Tibial artery (tissue), 4 donors: ENCODE data around the gene SOX5.

Experiments used
- DNase-seq, 2 donors: peaks; one replicate each; pipeline ENCODE4 v3.0.0-alpha.2; 2019
- H3K27ac ChIP-seq, 2 donors: fragments of 200-600 bp; sonication (generic) in 1 of 2; 1 replicate in 1 of 2; 2 replicates in 1 of 2; pipeline ENCODE4 v1.5.1; 2018 to 2019; ENCODE audit warnings: mild to moderate bottlenecking in 1 of 2
- H3K27me3 ChIP-seq, 2 donors: fragments of 200-600 bp; sonication (generic) in 1 of 2; one replicate each; pipeline versions ENCODE4 v1.5.1 to v1.6.0; 2016 to 2019
- H3K36me3 ChIP-seq, 3 donors: fragments of 200-600 bp; sonication (generic) in 2 of 3; one replicate each; pipeline ENCODE4 v1.5.1; 2016 to 2019; ENCODE audit warnings: mild to moderate bottlenecking in 2 of 3
- H3K4me1 ChIP-seq, 4 donors: fragments of 200-600 bp; sonication (generic) in 2 of 4; 1 replicate in 3 of 4; 2 replicates in 1 of 4; pipeline ENCODE4 v1.5.1; 2016 to 2019
- H3K4me3 ChIP-seq, 2 donors: fragments of 200-600 bp; sonication (generic) in 1 of 2; 1 replicate in 1 of 2; 2 replicates in 1 of 2; pipeline ENCODE4 v1.5.1; 2018 to 2019; ENCODE audit warnings: mild to moderate bottlenecking in 2 of 2
- H3K9me3 ChIP-seq, 3 donors: fragments of 200-600 bp; sonication (generic) in 1 of 3; one replicate each; pipeline ENCODE4 v1.5.1; 2016 to 2019
- CTCF ChIP-seq, 2 experiments: fragments of 200-600 bp in 1 of 2; fragments of 450-650 bp in 1 of 2; IDR thresholded peaks; one replicate each; pipeline ENCODE4 v1.5.1; 2017 to 2019; ENCODE audit warnings: antibody characterized with exemption in 2 of 2, mild to moderate bottlenecking in 1 of 2, moderate library complexity in 1 of 2
- intact Hi-C: fragments of 100-400 bp; cut with DNase I; formaldehyde crosslinking; loops from one replicate; pipeline ENCODE4 v1.15.0; 2023; ENCODE audit warnings: low total_unique reads

The SOX5 gene

GRCh38 chr12:23552417-23552816 lies 397.1 kb downstream of the SOX5 start:
- peaks cover 0 to 4% (median 0%) of the 10 kb centered on the region in 4 donors for H3K4me1 ChIP-seq
- TF ChIP-seq CTCF (IDR thresholded peaks at IDR 0.05), result no peak
- no peak overlapping the region for H3K4me3 ChIP-seq
- H3K36me3 ChIP-seq, result no peaks in the 10 kb centered on the region
- H3K27me3 ChIP-seq, result no peaks in the 10 kb centered on the region
- H3K27ac ChIP-seq, result no peak overlapping the region
- DNase-seq, result no peak
- intact Hi-C loops, result no loop called here
- no peaks in the 10 kb centered on the region for H3K9me3 ChIP-seq

GRCh38 chr12:23550753-23551152 lies 398.7 kb downstream of the SOX5 start:
- intact Hi-C loops, result no loop called here
- H3K4me1 ChIP-seq, result peaks cover 0 to 16% (median 1%) of the 10 kb centered on the region in 4 donors
- no peak overlapping the region for H3K4me3 ChIP-seq
- no peaks in the 10 kb centered on the region for H3K27me3 ChIP-seq
- no peak for DNase-seq
- H3K36me3 ChIP-seq, result no peaks in the 10 kb centered on the region
- H3K27ac ChIP-seq, result no peak overlapping the region
- H3K9me3 ChIP-seq, result no peaks in the 10 kb centered on the region
- no peak for TF ChIP-seq CTCF (IDR thresholded peaks at IDR 0.05)

GRCh38 chr12:23548742-23549141 lies 400.7 kb downstream of the SOX5 start:
- no peak for DNase-seq
- intact Hi-C loops, result no loop called here
- Histone ChIP-seq H3K27ac (no peak overlapping the region), H3K4me3 (no peak overlapping the region), H3K36me3 (no peaks in the 10 kb centered on the region), H3K4me1 (peaks cover 0 to 14% (median 2%) of the 10 kb centered on the region in 4 donors), H3K9me3 (no peaks in the 10 kb centered on the region), H3K27me3 (no peaks in the 10 kb centered on the region)
- no peak for TF ChIP-seq CTCF (IDR thresholded peaks at IDR 0.05)

GRCh38 chr12:23546756-23547155 lies 402.7 kb downstream of the SOX5 start:
- H3K4me3 ChIP-seq, result no peak overlapping the region
- H3K9me3 ChIP-seq, result no peaks in the 10 kb centered on the region
- no peak overlapping the region for H3K27ac ChIP-seq
- no peaks in the 10 kb centered on the region for H3K27me3 ChIP-seq
- peaks cover 0 to 11% (median 8%) of the 10 kb centered on the region in 3 donors for H3K36me3 ChIP-seq
- no peak for DNase-seq
- no peak for TF ChIP-seq CTCF (IDR thresholded peaks at IDR 0.05)
- intact Hi-C loops, result no loop called here
- peaks cover 0 to 14% (median 2%) of the 10 kb centered on the region in 4 donors for H3K4me1 ChIP-seq

- Histone ChIP-seq H3K27me3 (no peaks in the 10 kb centered on the region), H3K4me1 (peaks cover 0 to 14% (median 2%) of the 10 kb centered on the region in 4 donors), H3K4me3 (no peak overlapping the region), H3K9me3 (no peaks in the 10 kb centered on the region), H3K27ac (no peak overlapping the region), H3K36me3 (peaks cover 0 to 14% (median 8%) of the 10 kb centered on the region in 3 donors)
- intact Hi-C loops, result no loop called here
- TF ChIP-seq CTCF (IDR thresholded peaks at IDR 0.05), result no peak
- DNase-seq, result no peak
Observed at GRCh38 chr12:23543767-23544166, 405.7 kb downstream of the SOX5 start.

- no peak overlapping the region for H3K27ac ChIP-seq
- H3K4me1 ChIP-seq, result peaks cover 0 to 14% (median 2%) of the 10 kb centered on the region in 4 donors
- H3K9me3 ChIP-seq, result no peaks in the 10 kb centered on the region
- H3K36me3 ChIP-seq, result peaks cover 0 to 14% (median 8%) of the 10 kb centered on the region in 3 donors
- H3K4me3 ChIP-seq, result no peak overlapping the region
- H3K27me3 ChIP-seq, result no peaks in the 10 kb centered on the region
- TF ChIP-seq CTCF (IDR thresholded peaks at IDR 0.05), result no peak
- intact Hi-C loops, result no loop called here
- DNase-seq, result no peak
Observed at GRCh38 chr12:23542187-23542586, 407.3 kb downstream of the SOX5 start.
